Suprapubic skin (tissue), 4 donors: ENCODE results near the gene CTNNAL1. TPM values are rescaled to one million over a fixed set of nuclear protein-coding genes. Genes with fewer than 3 reads are reported as not detected.
"Not testable (repeated sequence)": the region's sequence is repeated elsewhere in the genome, so short reads cannot be mapped to it uniquely, and the experiment has no call there.

Source experiments
- DNase-seq, 2 donors: peaks; one replicate each; pipeline ENCODE4 v3.0.0-alpha.2; 2019; ENCODE audit warnings: low spot score in 2 of 2
- H3K27ac ChIP-seq: fragments of 200-600 bp; sonication (generic); one replicate; pipeline ENCODE4 v1.5.1; 2019
- H3K27me3 ChIP-seq: fragments of 200-600 bp; sonication (generic); one replicate; pipeline ENCODE4 v1.5.1; 2019
- H3K36me3 ChIP-seq: fragments of 200-600 bp; sonication (generic); one replicate; pipeline ENCODE4 v1.5.1; 2019
- H3K4me1 ChIP-seq: fragments of 200-600 bp; sonication (generic); one replicate; pipeline ENCODE4 v1.5.1; 2019
- H3K4me3 ChIP-seq: fragments of 200-600 bp; sonication (generic); one replicate; pipeline ENCODE4 v1.5.1; 2019; ENCODE audit warnings: mild to moderate bottlenecking
- H3K9me3 ChIP-seq: fragments of 200-600 bp; sonication (generic); one replicate; pipeline ENCODE4 v1.5.1; 2019
- CTCF ChIP-seq, 2 donors: fragments of 200-600 bp in 1 of 2; fragments of 450-650 bp in 1 of 2; sonication (generic) in 1 of 2; IDR thresholded peaks; one replicate each; pipeline ENCODE4 v1.5.1; 2016 to 2019; ENCODE audit warnings: antibody characterized with exemption in 2 of 2, mild to moderate bottlenecking in 1 of 2, moderate library complexity in 1 of 2
- EP300 ChIP-seq: sonication (generic); formaldehyde crosslinking; IDR thresholded peaks from one replicate; pipeline ENCODE4 v1.6.1; 2017; ENCODE audit warnings: antibody characterized with exemption
- POLR2A ChIP-seq, 2 donors: fragments of 450-650 bp; IDR thresholded peaks; one replicate each; pipeline ENCODE4 v1.6.1; 2017; ENCODE audit warnings: antibody characterized with exemption in 2 of 2, mild to moderate bottlenecking in 2 of 2, moderate library complexity in 2 of 2
- POLR2AphosphoS5 ChIP-seq, 3 donors: sonication (generic); formaldehyde crosslinking; IDR thresholded peaks; one replicate each; pipeline ENCODE4 v1.6.1; 2017; ENCODE audit warnings: antibody characterized with exemption in 3 of 3
- WGBS: methylation state at CpG from one replicate; pipeline ENCODE4 v1.1.5; 2018; 5-methylcytosine and 5-hydroxymethylcytosine counted together
- total RNA-seq, 4 donors: library from RNA; depleted of rRNA; stranded (reverse); fragments of >200 nt; gene quantifications; one replicate each; pipeline ENCODE4 v1.1.0, GENCODE V29; 2016

The CTNNAL1 gene
- 10 to 100 TPM; 13.0 to 23.2 (median 16.0) TPM for total RNA-seq

DNA sequence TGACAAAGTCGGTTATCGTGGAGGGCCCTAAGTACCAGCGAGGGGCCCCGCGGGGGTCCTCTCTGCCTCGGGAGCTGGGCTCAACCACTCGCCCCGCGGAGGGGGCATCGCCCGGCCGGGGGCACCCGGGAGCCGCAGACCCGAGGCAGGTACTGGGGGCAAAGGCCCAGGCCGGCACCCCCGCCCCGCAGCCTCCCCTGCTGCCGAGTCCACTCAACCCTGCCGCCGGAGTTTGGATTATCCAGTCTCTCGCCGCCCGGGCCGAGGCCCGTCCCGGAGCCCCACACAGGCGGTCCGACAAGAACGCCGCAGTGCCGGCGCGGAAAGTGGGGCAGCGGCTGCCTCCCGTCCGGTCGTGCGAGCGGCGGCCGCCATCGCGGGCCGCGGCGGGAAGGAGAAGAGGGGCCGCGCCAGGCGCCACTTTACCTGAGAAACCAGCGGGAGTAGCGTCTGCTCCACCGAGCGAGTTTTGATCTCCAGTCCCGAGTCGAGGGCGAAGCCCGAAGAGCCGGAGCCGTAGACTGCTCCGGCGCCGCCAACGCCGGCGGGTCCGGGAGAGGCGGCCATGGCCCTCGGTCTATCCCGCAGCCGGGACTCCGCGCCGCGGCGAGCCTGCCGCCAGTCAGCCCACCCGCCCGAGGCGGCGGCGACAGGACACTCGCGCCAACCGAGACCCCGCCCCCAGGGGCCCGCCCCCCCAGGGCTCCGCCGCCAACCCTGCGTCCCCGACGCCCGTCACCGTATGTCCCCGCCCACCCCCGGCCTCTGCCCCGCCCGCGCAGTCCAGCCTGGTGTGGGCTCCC lies at the start of gene CTNNAL1:
Gene CTNNAL1 (minus strand): TSS at position 624 of the 803 bp plus-strand sequence. CDS start 57 bp downstream, at position 567.
- Histone ChIP-seq H3K27me3 (no peaks in the 10 kb centered on the region), H3K9me3 (no peaks in the 10 kb centered on the region), H3K27ac (peak within 1 kb of the TSS; percentile 95), H3K4me3 (peak within 1 kb of the TSS; percentile 90), H3K4me1 (peaks cover 41% of the 10 kb centered on the region), H3K36me3 (no peaks in the 10 kb centered on the region)
- peak; percentile 97 for DNase-seq
- TF ChIP-seq POLR2A (IDR thresholded peaks at IDR 0.05), result peak in 1 of 2 donors; percentile 58
- TF ChIP-seq POLR2AphosphoS5 (IDR thresholded peaks at IDR 0.05), result peak in 1 of 3 donors; percentile 30
- no peak for TF ChIP-seq EP300
- no peak for TF ChIP-seq CTCF (IDR thresholded peaks at IDR 0.05)
- 0% methylated on average over 1 of the region's 99 CpGs for WGBS

DNA sequence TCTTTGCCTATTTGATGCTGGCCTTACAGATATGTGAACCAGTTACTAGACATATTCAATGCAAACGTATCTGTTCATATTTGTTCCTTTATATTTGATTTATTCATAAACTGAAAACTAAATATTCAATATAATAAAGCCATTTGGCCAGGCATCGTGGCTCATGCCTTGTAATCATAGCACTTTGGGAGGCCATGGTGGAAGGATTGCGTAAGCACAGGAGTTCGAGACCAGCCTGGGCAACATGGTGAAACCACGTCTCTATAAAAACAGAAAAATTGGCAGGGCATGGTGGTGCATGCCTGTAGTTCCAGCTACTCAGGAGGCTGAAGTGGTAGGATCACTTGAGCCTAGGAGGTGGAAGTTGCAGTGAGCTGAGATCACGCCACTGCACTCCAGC lies 49.2 kb upstream of the CTNNAL1 start:
- DNase-seq, result no peak
- no peaks in the 10 kb centered on the region for H3K4me1 ChIP-seq
- no peak for TF ChIP-seq POLR2A (IDR thresholded peaks at IDR 0.05)
- no peak for TF ChIP-seq EP300
- no peak for TF ChIP-seq POLR2AphosphoS5 (IDR thresholded peaks at IDR 0.05)
- TF ChIP-seq CTCF (IDR thresholded peaks at IDR 0.05), result no peak
- H3K9me3 ChIP-seq, result no peaks in the 10 kb centered on the region
- H3K36me3 ChIP-seq, result peaks cover 76% of the 10 kb centered on the region
- no peak overlapping the region for H3K4me3 ChIP-seq
- H3K27me3 ChIP-seq, result no peaks in the 10 kb centered on the region
- WGBS, result 94% methylated on average over 6 of the region's 6 CpGs
- no peak overlapping the region for H3K27ac ChIP-seq

- no peaks in the 10 kb centered on the region for H3K9me3 ChIP-seq
- no peak overlapping the region for H3K4me3 ChIP-seq
- H3K4me1 ChIP-seq, result no peaks in the 10 kb centered on the region
- WGBS, result 80% methylated on average over 3 of the region's 3 CpGs
- no peak for TF ChIP-seq POLR2AphosphoS5 (IDR thresholded peaks at IDR 0.05)
- TF ChIP-seq POLR2A (IDR thresholded peaks at IDR 0.05), result no peak
- TF ChIP-seq CTCF (IDR thresholded peaks at IDR 0.05), result no peak
- no peak for TF ChIP-seq EP300
- no peaks in the 10 kb centered on the region for H3K27me3 ChIP-seq
- peaks cover 77% of the 10 kb centered on the region for H3K36me3 ChIP-seq
- DNase-seq, result no peak
- H3K27ac ChIP-seq, result no peak overlapping the region
Observed at GRCh38 chr9:109060191-109060590, 46.9 kb upstream of the CTNNAL1 start.

- not testable (repeated sequence) for H3K4me3 ChIP-seq, H3K9me3 ChIP-seq, H3K27me3 ChIP-seq, H3K27ac ChIP-seq, DNase-seq, H3K4me1 ChIP-seq
- 94% methylated on average over 4 of the region's 4 CpGs for WGBS
- H3K36me3 ChIP-seq, result peaks cover 84% of the 10 kb centered on the region
Observed at GRCh38 chr9:109053121-109053520, 39.8 kb upstream of the CTNNAL1 start.

GRCh38 chr9:109052416-109052815 lies 39.1 kb upstream of the CTNNAL1 start:
- Histone ChIP-seq H3K4me3 (no peak overlapping the region), H3K27ac (no peak overlapping the region), H3K27me3 (no peaks in the 10 kb centered on the region), H3K9me3 (no peaks in the 10 kb centered on the region), H3K4me1 (no peaks in the 10 kb centered on the region), H3K36me3 (peaks cover 87% of the 10 kb centered on the region)
- TF ChIP-seq POLR2AphosphoS5 (IDR thresholded peaks at IDR 0.05), result no peak
- no peak for TF ChIP-seq CTCF (IDR thresholded peaks at IDR 0.05)
- DNase-seq, result no peak
- WGBS, result 51% methylated on average over 2 of the region's 2 CpGs
